Uterus (tissue), 2 donors: Measurements from ENCODE around the gene MAML2.

Experiments
- CTCF ChIP-seq, 4 experiments: fragments of 200-600 bp in 2 of 4; fragments of 450-650 bp in 2 of 4; sonication (generic) in 2 of 4; IDR thresholded peaks; one replicate each; pipeline ENCODE4 v1.5.1; 2016 to 2019; ENCODE audit warnings: antibody characterized with exemption in 4 of 4, mild to moderate bottlenecking in 2 of 4, moderate library complexity in 1 of 4
- POLR2A ChIP-seq, 2 donors: fragments of 450-650 bp; IDR thresholded peaks; one replicate each; pipeline ENCODE4 v1.6.1; 2016; ENCODE audit warnings: antibody characterized with exemption in 2 of 2, mild to moderate bottlenecking in 1 of 2, moderate library complexity in 1 of 2

GRCh38 chr11:96065379-96065778 lies 277.6 kb downstream of the MAML2 start:
- TF ChIP-seq POLR2A (IDR thresholded peaks at IDR 0.05) (no peak), CTCF (IDR thresholded peaks at IDR 0.05) (no peak)
